Measurements from ENCODE around the gene APOD.

APOD gene

DNA sequence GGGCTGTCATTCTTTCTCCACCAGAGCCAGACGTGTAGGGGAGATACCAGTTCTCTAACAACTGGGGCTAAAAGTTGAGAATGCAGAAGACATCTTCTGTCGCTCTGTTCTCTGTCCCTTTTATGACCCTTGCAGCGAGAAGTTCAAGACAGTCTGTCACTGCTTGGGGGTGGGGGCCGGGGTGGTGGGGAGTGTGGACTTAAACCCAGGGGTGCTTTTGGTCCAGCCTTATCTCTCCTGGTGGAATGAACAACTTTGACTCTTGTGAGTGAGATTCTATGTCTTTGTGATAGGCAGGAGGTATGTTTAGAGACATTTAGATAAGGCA, 767 bp upstream of the APOD start:
- DNase-seq = no peak

DNA sequence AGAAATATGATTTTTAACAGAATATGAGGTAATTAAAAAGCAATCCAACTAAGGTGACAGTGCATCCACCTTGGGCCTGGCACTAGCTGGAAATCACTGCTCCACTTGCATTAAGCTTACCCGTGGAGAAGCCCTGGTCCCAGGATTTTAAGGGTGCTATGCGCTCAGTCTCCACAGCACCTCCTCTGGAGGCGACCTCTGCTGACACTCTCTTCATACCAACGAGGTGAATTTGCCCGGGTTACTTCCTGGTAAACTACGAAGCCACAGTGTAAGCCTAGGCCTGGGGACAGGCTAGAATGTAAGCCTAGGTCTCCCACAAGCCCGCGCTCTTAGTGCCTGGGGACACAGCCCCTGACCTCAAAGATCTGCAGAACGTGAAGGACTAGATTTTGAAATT, 793 bp downstream of the APOD start:
- DNase-seq = no peak

- DNase-seq = peak; percentile 73
Measured at GRCh38 chr3:195580744-195581443, 2.8 kb downstream of the APOD start.

DNA sequence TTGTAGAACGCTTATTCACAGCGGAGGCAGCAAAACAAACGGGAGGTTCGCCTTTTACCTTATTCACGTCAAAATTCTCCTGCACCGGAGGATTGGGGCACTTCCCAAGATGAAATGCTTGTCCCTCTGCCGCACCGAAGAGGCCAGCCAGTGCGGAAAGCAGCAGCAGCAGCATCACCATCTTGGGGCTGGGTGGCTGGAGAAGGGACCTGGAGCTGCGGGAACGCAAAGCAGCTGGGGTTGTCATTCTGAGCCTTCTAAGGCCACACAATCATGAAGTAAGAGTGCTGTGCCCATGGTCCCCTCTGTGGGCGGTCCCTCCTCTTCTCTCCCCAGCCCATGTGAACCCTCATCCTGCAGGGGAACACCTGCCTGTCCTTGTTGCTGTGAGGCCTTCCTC, 4.5 kb downstream of the APOD start:
- DNase-seq = no peak

- no peak for DNase-seq
Measured at GRCh38 chr3:195578565-195578964, 5.2 kb downstream of the APOD start.

- DNase-seq = no peak
Measured at GRCh38 chr3:195577645-195578177, 6.0 kb downstream of the APOD start.

DNA sequence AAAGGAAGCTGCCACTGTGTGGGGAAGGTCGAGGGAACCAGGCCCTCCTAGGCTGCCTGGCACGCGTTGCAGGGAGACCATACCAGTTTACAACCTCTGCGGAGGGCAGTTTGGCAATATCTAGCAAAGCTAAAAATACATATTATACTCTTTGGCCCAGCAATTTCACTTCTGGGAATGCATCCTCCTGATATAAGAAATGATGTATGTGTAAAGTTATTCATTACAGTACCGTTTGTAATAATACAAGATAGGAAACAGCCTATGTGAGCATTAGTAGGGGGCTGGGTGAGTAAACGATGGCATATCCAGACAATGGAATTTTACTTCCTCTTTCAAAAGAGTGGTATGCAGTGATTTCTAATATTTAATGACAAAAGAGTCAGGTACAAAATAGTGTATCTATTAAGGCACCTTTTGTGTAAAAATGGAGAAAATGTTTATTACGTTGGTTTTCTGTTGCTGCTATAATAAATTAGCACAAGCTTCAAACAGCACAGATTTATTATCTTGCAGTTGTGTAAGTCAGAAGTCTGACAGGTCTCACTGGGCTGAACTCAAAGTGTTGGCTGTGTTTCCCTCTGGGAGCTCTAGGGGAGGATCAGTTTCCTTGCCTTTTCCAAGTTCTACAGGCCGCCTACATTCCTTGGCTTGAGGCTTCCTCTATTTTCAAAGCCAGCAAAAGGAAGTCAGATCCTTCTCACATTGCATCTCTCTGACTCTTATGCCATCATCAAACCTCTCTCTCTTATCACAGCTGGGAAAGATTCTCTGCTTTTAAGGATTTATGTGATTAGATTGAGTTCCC, 9.0 kb downstream of the APOD start:
- no peak for DNase-seq

DNA sequence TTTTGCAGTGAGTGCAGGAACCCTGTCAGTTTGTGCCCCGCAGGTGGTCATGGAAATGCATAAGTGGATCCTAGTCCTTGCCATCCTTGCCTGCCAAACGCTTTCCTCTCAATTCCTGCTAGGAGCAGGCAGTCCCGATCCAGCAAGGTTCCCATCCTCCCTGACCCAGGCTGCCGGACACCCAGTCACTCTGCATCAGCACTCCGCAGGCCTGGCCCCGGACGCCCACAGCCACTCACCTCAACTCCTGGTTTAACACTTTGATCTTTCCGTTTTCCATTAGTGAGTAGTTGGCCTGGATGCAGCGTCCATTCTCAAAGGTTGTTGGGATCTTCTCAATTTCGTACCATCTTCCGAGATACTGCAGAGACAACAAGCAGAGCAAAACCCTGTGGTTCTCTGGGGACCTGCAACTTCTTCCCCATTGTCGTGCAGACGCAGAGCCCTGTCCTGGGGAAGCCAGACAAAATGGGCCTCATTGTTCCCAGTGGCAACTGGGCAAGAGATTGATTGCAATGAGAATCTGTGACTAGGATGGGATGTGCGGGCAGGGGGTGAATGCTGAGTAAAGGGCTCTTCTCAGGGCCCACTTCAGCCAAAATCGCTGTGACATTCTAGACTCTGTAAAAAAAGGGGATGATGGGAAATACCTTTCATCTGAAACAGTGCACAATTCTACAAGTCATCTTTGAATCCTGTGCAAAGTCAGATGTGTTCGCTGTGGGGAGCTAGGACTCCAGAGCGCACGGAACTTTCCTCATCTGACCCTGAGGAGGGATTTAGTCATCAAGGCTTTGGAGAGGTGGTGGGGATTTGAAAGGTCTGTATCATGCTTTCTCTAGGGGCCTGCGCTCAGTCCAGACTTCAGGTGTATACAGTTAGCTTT, 9.9 kb downstream of the APOD start:
- no peak for DNase-seq

DNA sequence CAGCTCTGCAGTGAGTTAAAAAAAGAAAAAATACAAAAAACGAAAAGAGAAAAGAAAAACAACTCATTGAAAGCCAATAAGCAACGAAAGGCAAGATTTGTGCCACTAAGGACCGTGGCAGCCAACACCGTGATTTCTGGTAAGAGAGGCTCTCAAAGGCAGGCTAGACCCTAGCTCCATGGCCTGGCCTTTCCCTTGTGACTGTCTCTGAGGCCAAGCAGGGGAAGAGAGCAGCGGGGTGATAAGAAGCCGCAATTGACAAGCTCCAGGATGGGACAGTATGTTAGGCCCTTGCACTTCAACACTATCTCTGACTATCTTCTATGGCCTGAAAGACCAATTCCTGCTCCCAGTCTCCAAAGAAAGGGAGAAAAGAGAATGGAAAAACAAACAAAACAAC, 12.4 kb downstream of the APOD start:
- no peak for DNase-seq

- DNase-seq = no peak
Measured at GRCh38 chr3:195570912-195571311, 12.8 kb downstream of the APOD start.

DNA sequence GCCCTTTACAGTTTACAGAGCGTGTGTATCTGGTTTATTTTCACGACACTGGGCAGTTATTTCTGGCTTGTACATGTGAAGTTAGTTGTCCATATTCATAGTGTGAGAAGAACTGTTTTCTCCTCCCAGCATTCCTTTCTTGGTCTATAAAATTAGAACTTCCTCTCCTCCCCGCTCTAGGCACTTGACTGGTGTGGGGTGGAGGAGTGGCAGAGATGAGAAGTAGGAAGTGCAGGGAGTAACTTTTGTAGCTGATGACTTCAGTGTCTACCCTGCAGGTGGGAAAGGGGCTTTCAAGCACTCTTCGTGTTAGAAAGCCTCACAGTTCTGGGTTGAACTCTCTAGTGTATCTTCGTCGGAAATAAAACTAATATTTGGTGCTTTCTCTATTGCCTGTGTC, 13.4 kb downstream of the APOD start:
- DNase-seq = no peak

GRCh38 chr3:195568630-195569029, 15.1 kb downstream of the APOD start:
- DNase-seq = no peak

DNA sequence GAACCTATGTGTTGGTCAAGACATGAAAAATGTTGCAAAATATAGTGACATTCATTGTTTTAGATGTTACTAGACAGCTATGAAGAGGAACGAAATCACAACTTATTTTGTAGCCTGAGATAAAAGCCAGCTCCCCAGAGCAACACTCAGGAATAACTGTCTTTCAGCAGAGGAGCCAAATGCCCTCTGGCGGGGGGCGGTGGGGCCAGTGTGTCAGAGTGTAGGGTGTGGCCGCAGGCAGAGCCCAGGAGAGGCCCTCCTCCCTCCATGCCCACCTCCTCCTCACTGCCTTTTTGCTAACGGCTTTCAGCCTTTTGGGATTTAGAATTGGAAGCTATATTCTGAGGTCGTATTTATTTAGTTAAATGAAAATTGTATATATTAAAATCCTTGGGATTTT, 16.9 kb downstream of the APOD start:
- no peak for DNase-seq

DNA sequence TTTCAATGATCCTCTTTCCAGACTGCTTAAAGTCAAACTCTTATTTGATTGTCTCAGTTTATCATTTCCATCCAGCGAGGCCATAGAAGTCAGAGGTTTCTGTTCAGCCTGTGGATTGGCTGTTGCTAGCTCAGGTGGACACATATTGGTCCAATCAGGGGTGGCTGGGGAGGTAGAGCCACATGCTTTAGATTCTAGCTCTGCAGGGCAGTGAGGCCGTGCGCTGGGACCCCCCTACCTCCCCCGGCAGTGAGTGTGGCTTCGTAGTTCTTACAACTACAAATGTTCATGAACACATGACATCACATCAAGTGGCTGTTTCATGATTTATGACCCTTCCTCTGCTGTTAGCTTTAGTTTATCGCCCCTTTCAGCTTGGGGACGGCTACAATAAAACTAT, 18.0 kb downstream of the APOD start:
- no peak for DNase-seq

DNA sequence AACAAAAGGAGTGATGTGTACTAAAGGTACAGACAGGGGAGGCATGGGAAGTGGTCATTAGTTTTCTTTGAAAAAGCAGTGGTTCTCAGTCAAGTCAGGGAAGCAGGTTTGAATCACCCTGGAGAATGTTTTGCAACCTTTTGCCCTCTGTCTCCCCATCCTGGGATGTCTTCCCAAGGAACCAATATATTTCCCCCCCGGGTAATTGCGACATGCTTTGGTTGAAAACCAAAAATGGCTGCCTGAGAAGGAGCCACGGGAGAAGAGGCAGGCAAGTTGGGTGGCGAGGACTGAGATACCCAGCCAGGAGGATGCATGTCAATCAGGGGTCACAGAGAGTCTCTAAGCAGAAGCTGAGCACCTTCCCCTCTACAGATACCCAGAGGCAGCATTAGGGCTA, 20.4 kb downstream of the APOD start:
- no peak for DNase-seq

- no peak for DNase-seq
Measured at GRCh38 chr3:195559723-195560409, 23.9 kb downstream of the APOD start.

DNA sequence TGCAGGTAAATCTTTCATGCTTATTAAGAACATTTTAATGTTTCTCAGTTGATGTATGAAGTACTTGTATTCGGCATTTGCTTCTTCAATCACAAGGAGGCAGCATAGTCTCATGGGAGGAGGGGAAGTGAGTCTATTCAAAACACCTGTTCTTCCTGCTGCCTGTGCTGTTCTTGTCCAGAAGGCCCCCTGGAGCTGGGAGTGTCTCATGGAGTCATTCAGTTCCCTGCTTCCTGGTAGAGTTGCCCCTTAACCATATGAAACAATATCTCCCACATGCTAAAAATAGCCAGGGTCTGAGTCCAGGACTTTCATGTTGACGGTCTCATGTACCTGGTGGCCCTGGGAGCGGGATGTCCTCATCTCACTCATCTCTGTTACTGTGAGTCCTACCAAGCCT, 25.1 kb downstream of the APOD start:
- DNase-seq = no peak

- no peak for DNase-seq
Measured at GRCh38 chr3:195557322-195557721, 26.4 kb downstream of the APOD start.

- no peak for DNase-seq
Measured at GRCh38 chr3:195556390-195556789, 27.4 kb downstream of the APOD start.

GRCh38 chr3:195555110-195555509, 28.6 kb downstream of the APOD start:
- no peak for DNase-seq

DNA sequence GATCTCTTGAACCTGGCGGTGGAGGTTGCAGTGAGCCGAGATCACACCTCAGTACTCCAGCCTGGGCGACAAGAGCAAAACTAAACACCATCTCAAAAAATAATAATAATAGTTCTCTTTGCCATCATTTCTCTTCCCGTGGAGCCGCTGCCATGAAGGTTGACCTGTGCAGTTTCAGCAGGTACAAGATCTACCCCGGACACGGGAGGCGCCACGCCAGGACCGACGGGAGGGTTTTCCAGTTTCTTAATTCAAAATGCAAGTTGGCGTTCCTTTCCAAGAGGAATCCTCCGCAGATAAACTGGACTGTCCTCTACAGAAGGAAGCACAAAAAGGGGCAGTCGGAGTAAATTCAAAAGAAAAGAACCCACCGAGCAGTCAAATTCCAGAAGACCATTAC, 29.3 kb downstream of the APOD start:
- DNase-seq = no peak

GRCh38 chr3:195553268-195553667, 30.5 kb downstream of the APOD start:
- no peak for DNase-seq
